Natural killer cell (primary cell): ENCODE data around the gene PRKN. TPM values are rescaled to one million over a fixed set of nuclear protein-coding genes. Genes with fewer than 3 reads are reported as not detected.

ENCODE experiments used
- ATAC-seq, 3 donors: fragments of 150-1000 bp in 2 of 3; fragments of 200-7000 bp in 1 of 3; cut with Tn5 transposase; 1 replicate in 1 of 3; 2 replicates in 2 of 3; pipeline ENCODE4 v1.10.0; 2021; ENCODE audit warnings: mild to moderate bottlenecking in 2 of 3, moderate library complexity in 2 of 3
- DNase-seq, 2 donors: peaks; one replicate each; pipeline versions ENCODE4 v3.0.0 to v3.0.0-alpha.2; 2013 to 2021; ENCODE audit warnings: mixed read lengths in 1 of 2
- H3K27ac ChIP-seq: one replicate; pipeline ENCODE4 v1.5.1; 2013; ENCODE audit warnings: mild to moderate bottlenecking, low read length
- H3K27me3 ChIP-seq: one replicate; pipeline ENCODE4 v1.6.1; 2013; ENCODE audit warnings: low read length; ENCODE audit not compliant: control insufficient read depth, insufficient read depth
- H3K36me3 ChIP-seq: one replicate; pipeline ENCODE4 v1.6.1; 2013; ENCODE audit warnings: low read length; ENCODE audit not compliant: control insufficient read depth, insufficient read depth
- H3K4me1 ChIP-seq: one replicate; pipeline ENCODE4 v1.6.1; 2013; ENCODE audit warnings: low read length; ENCODE audit not compliant: control insufficient read depth, insufficient read depth
- H3K4me3 ChIP-seq: one replicate; pipeline ENCODE4 v1.5.1; 2013; ENCODE audit warnings: low read length
- H3K9me3 ChIP-seq: one replicate; pipeline ENCODE4 v1.6.1; 2013; ENCODE audit warnings: low read length; ENCODE audit not compliant: control insufficient read depth, insufficient read depth
- H3K27ac Mint-ChIP-seq, 2 donors: one replicate each; pipeline ENCODE4 v1.8.0; 2022; ENCODE audit warnings: mild to moderate bottlenecking in 2 of 2, mixed read lengths in 2 of 2, moderate library complexity in 1 of 2
- H3K27me3 Mint-ChIP-seq, 2 donors: one replicate each; pipeline ENCODE4 v1.8.0; 2022; ENCODE audit warnings: low read depth in 2 of 2, mixed read lengths in 2 of 2
- H3K36me3 Mint-ChIP-seq: one replicate; pipeline ENCODE4 v1.8.0; 2022; ENCODE audit warnings: mixed read lengths
- H3K4me1 Mint-ChIP-seq, 2 donors: one replicate each; pipeline ENCODE4 v1.8.0; 2022; ENCODE audit warnings: mixed read lengths in 2 of 2
- H3K4me3 Mint-ChIP-seq: one replicate; pipeline ENCODE4 v1.8.0; 2022; ENCODE audit warnings: mild to moderate bottlenecking, moderate library complexity, mixed read lengths
- H3K9me3 Mint-ChIP-seq, 2 donors: one replicate each; pipeline ENCODE4 v1.8.0; 2022; ENCODE audit warnings: mixed read lengths in 2 of 2
- CTCF ChIP-seq: fragments of 200-600 bp; IDR thresholded peaks from one replicate; pipeline ENCODE4 v1.8.0; 2022; ENCODE audit warnings: antibody characterized with exemption
- WGBS: methylation state at CpG from one replicate; pipeline ENCODE4 v1.1.7; 2013; ENCODE audit warnings: missing lambda C conversion rate; ENCODE audit not compliant: insufficient coverage; 5-methylcytosine and 5-hydroxymethylcytosine counted together
- intact Hi-C: fragments of 100-400 bp; cut with micrococcal nuclease; formaldehyde crosslinking; loops from one replicate; pipeline ENCODE4 v1.14.2; 2022
- total RNA-seq, 4 donors: library from RNA; stranded (reverse); fragments of 120-200 nt in 1 of 4; gene quantifications; one replicate each; pipeline versions ENCODE4 v1.2.3 to v1.2.4, GENCODE V29; 2013 to 2022

The PRKN gene
- total RNA-seq, 3 donors from 2014 or later (not counting 1 experiment from before 2014, with no cell fraction given) = 1.4 to 1.9 (median 1.9) TPM

GRCh38 chr6:162271922-162272321, 455.6 kb downstream of the PRKN start:
- Mint-ChIP-seq H3K4me3 (no peak overlapping the region), H3K4me1 (no peaks in the 10 kb centered on the region), H3K9me3 (peaks cover 11% of the 10 kb centered on the region in 2 donors), H3K27ac (no peak overlapping the region), H3K36me3 (no peaks in the 10 kb centered on the region), H3K27me3 (no peaks in the 10 kb centered on the region)
- Histone ChIP-seq H3K9me3 (no peaks in the 10 kb centered on the region), H3K27ac (no peak overlapping the region), H3K4me3 (no peak overlapping the region), H3K27me3 (no peaks in the 10 kb centered on the region), H3K4me1 (no peaks in the 10 kb centered on the region), H3K36me3 (no peaks in the 10 kb centered on the region)
- no peak for TF ChIP-seq CTCF
- ATAC-seq (no peak), DNase-seq (no peak)
- 80% methylated on average over 4 of the region's 5 CpGs for WGBS
- intact Hi-C loops = no loop called here

- Mint-ChIP-seq H3K4me1 (no peaks in the 10 kb centered on the region), H3K4me3 (no peak overlapping the region), H3K36me3 (no peaks in the 10 kb centered on the region), H3K27ac (no peak overlapping the region), H3K9me3 (peaks cover 7 to 13% of the 10 kb centered on the region in 2 donors), H3K27me3 (no peaks in the 10 kb centered on the region)
- Histone ChIP-seq H3K9me3 (no peaks in the 10 kb centered on the region), H3K4me3 (no peak overlapping the region), H3K27me3 (no peaks in the 10 kb centered on the region), H3K4me1 (no peaks in the 10 kb centered on the region), H3K27ac (no peak overlapping the region), H3K36me3 (no peaks in the 10 kb centered on the region)
- no peak for DNase-seq
- WGBS = 90% methylated on average over 4 of the region's 5 CpGs
- TF ChIP-seq CTCF = no peak
- intact Hi-C loops = no loop called here
- ATAC-seq = no peak
Observed at GRCh38 chr6:162270966-162271365, 456.6 kb downstream of the PRKN start.

GRCh38 chr6:162267641-162268040, 459.9 kb downstream of the PRKN start:
- no peak overlapping the region for H3K4me3 Mint-ChIP-seq
- intact Hi-C loops = no loop called here
- DNase-seq = no peak
- H3K4me1 Mint-ChIP-seq = no peaks in the 10 kb centered on the region
- WGBS = 80% methylated on average over 1 of the region's 2 CpGs
- Histone ChIP-seq H3K9me3 (no peaks in the 10 kb centered on the region), H3K27ac (no peak overlapping the region), H3K4me3 (no peak overlapping the region), H3K27me3 (no peaks in the 10 kb centered on the region), H3K36me3 (no peaks in the 10 kb centered on the region), H3K4me1 (no peaks in the 10 kb centered on the region)
- peaks cover 15 to 18% of the 10 kb centered on the region in 2 donors for H3K9me3 Mint-ChIP-seq
- ATAC-seq = no peak
- no peak for TF ChIP-seq CTCF
- H3K27ac Mint-ChIP-seq = no peak overlapping the region
- no peaks in the 10 kb centered on the region for H3K36me3 Mint-ChIP-seq
- no peaks in the 10 kb centered on the region for H3K27me3 Mint-ChIP-seq

GRCh38 chr6:162267126-162267525, 460.4 kb downstream of the PRKN start:
- H3K4me3 ChIP-seq = no peak overlapping the region

More at GRCh38 chr6:162267126-162267525, 460.4 kb downstream of the PRKN start:
- 89% methylated on average over 3 of the region's 4 CpGs for WGBS
- Mint-ChIP-seq H3K36me3 (no peaks in the 10 kb centered on the region), H3K4me3 (no peak overlapping the region), H3K9me3 (peaks cover 15 to 18% of the 10 kb centered on the region in 2 donors), H3K4me1 (no peaks in the 10 kb centered on the region), H3K27ac (no peak overlapping the region), H3K27me3 (no peaks in the 10 kb centered on the region)
- DNase-seq = no peak
- no peak overlapping the region for H3K27ac ChIP-seq
- no peak for ATAC-seq
- intact Hi-C loops = no loop called here
- TF ChIP-seq CTCF = no peak
- H3K4me1 ChIP-seq = no peaks in the 10 kb centered on the region
- H3K36me3 ChIP-seq = no peaks in the 10 kb centered on the region
- H3K27me3 ChIP-seq = no peaks in the 10 kb centered on the region
- H3K9me3 ChIP-seq = no peaks in the 10 kb centered on the region
